ENCODE measurements around the gene FOSL2. TPM values are rescaled to one million over a fixed set of nuclear protein-coding genes. Genes with fewer than 3 reads are reported as not detected.

The FOSL2 gene
- total RNA-seq, 1 experiment from 2014 or later = 44.8 TPM

GRCh38 chr2:28347193-28347592 is 45.5 kb upstream of the FOSL2 start:
- no peak for DNase-seq (ENCODE audit: low read depth, low spot score)
- Histone ChIP-seq H4K20me1 (ENCODE audit: insufficient read depth) (no peaks in the 10 kb centered on the region), H3K9me3 (ENCODE audit: control insufficient read depth in 1 of 2, insufficient read depth in 1 of 2, low read depth in 1 of 2, low read length in 2 of 2) (no peaks in the 10 kb centered on the region), H3K9ac (ENCODE audit: low read length) (no peak overlapping the region), H3K36me3 (ENCODE audit: control insufficient read depth in 1 of 2, insufficient read depth in 2 of 2, low read length in 2 of 2) (no peaks in the 10 kb centered on the region), H3K27ac (ENCODE audit: low read depth, low read length) (no peak overlapping the region), H3K4me1 (ENCODE audit: control insufficient read depth in 1 of 2, insufficient read depth in 2 of 2, low read length in 2 of 2) (peaks cover 3 to 6% of the 10 kb centered on the region in 2 experiments; a peak in 3 of 4 replicates), H2AFZ (ENCODE audit: low read depth, low read length, poor library complexity, severe bottlenecking) (no peak overlapping the region), H3K79me2 (ENCODE audit: insufficient read depth, low read length) (no peaks in the 10 kb centered on the region), H3K27me3 (ENCODE audit: insufficient read depth, low read length) (no peaks in the 10 kb centered on the region), H3K9me2 (ENCODE audit: insufficient read depth) (no peaks in the 10 kb centered on the region), H3K4me2 (ENCODE audit: low read length) (no peak overlapping the region), H3K4me3 (replicated peaks in 1 of 2; ENCODE audit: low read depth in 1 of 2, low read length in 2 of 2) (no peak overlapping the region)
- TF ChIP-seq FOSL1 (IDR thresholded peaks at IDR 0.05; ENCODE audit: low read depth) = no peak
- no peak for TF ChIP-seq JUND (IDR thresholded peaks at IDR 0.05)
- TF ChIP-seq EGR1 (IDR thresholded peaks at IDR 0.05; ENCODE audit: low read depth) = no peak
- TF ChIP-seq ZFX (IDR thresholded peaks at IDR 0.05) = no peak
- no peak for TF ChIP-seq EZH2phosphoT487 (IDR thresholded peaks at IDR 0.05; ENCODE audit: borderline replicate concordance)
- no peak for TF ChIP-seq SIN3A (IDR thresholded peaks at IDR 0.05; ENCODE audit: low read depth)
- TF ChIP-seq POLR2AphosphoS5 (IDR thresholded peaks at IDR 0.05; ENCODE audit: low read depth, low read length) = no peak
- TF ChIP-seq ELF1 (IDR thresholded peaks at IDR 0.05; ENCODE audit: borderline replicate concordance, low read depth) = no peak
- no peak for TF ChIP-seq MAX (IDR thresholded peaks at IDR 0.05)
- no peak for TF ChIP-seq TCF7L2 (IDR thresholded peaks at IDR 0.05; ENCODE audit: borderline replicate concordance, extremely low read depth, insufficient read depth, insufficient read length)
- no peak for TF ChIP-seq RAD21 (IDR thresholded peaks at IDR 0.05; ENCODE audit: low read depth)
- no peak for TF ChIP-seq CTCF (IDR thresholded peaks at IDR 0.05 in 2 of 3, conservative IDR thresholded peaks at IDR 0.05 in 1 of 3; ENCODE audit: borderline replicate concordance in 1 of 3, insufficient read depth in 1 of 3, low read depth in 2 of 3, low read length in 2 of 3)
- POLR2A ChIA-PET = no interaction called here
- ATAC-seq = no peak
- CTCF ChIA-PET = no interaction called here
- intact Hi-C loops (cut with micrococcal nuclease) = no loop called here
- RAD21 ChIA-PET (ENCODE audit: low non-redundant PET in 1 of 2, low total read pairs in 2 of 2, uncharacterized antibody in 2 of 2, unreplicated experiment in 2 of 2) = no interaction called here
- no TSS peak for BruUV-seq (replicated peaks)

Measured in HCT116 (cell line).